GM12892 (cell line): ENCODE results near the gene TRAPPC10.

Experiments
- DNase-seq: peaks from one replicate; pipeline ENCODE4 v3.0.0; 2011; ENCODE audit not compliant: insufficient read length
- FAIRE-seq: peaks from 2 replicates; lab custom pipeline; 2011; peaks lifted over from hg19 to GRCh38; lab: Jason Lieb, UNC
- POLR2A ChIP-seq: IDR thresholded peaks from 2 replicates; pipeline ENCODE4 v1.6.1; 2011; ENCODE audit warnings: low read depth, low read length, control low read depth
- POLR2AphosphoS5 ChIP-seq: IDR thresholded peaks from 2 replicates; pipeline ENCODE4 v1.6.1; 2011; ENCODE audit warnings: low read depth, low read length, control low read depth
- TAF1 ChIP-seq: IDR thresholded peaks from 2 replicates; pipeline ENCODE4 v1.6.1; 2011; ENCODE audit warnings: low read depth, mild to moderate bottlenecking, control low read depth, low read length, borderline replicate concordance

Gene TRAPPC10

DNA sequence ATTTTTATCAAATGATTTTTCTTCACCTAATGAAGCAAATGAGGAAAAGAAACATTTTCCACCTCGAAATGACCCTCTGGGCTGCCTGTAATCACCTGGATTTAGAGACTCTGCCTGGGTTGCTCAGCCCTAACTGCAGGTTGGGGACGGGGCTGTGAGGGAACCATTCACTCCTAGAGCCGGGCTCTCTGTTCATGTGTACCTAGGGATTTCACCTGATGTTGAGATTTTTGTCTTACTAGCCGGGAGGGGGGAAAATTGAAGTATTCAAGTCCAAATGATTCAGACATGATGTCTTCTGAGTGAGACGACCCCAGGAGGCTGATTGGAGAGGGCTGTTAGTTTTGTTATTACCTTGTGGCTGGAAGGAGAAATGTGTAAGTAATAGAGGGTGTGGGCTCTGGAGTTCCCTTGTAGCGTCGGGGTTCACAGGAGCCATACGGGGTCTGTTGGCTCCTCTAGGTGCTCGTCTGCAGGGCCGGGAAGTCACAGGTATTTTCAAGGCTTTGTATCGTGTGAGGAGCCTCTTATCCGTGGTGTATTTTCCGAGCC, 52.8 kb downstream of the TRAPPC10 start:
- FAIRE-seq (no peak), DNase-seq (no peak)
- TF ChIP-seq TAF1 = no peak
- no peak for TF ChIP-seq POLR2AphosphoS5
- TF ChIP-seq POLR2A = no peak

DNA sequence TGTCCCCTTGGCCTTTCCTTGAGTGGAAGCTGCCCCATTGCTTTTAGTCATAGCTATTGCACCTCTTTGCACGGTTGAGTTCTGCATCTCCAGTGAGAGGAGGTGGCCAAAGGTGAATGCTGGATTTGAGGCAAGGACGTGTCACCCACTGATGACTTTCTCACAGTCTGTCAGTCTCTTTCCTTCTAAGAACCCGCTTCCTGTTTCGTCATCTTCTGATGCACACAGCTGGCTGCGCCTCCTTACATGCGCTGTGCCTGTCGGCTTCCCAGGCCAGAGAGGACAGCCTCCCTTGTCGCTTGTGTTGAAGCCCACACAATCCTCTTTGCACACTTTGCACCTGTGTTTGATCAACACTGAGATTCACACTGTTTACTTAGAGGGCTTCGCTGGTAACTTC, 53.3 kb downstream of the TRAPPC10 start:
- TF ChIP-seq TAF1 = no peak
- no peak for TF ChIP-seq POLR2A
- no peak for TF ChIP-seq POLR2AphosphoS5
- FAIRE-seq (no peak), DNase-seq (no peak)

GRCh38 chr21:44066116-44066515, 54.0 kb downstream of the TRAPPC10 start:
- no peak for FAIRE-seq
- TF ChIP-seq TAF1 (no peak), POLR2AphosphoS5 (no peak), POLR2A (no peak)
- no peak for DNase-seq

- TF ChIP-seq POLR2A (no peak), TAF1 (no peak)
- no peak for FAIRE-seq
Observed at GRCh38 chr21:44067011-44067839, 55.1 kb downstream of the TRAPPC10 start.

DNA sequence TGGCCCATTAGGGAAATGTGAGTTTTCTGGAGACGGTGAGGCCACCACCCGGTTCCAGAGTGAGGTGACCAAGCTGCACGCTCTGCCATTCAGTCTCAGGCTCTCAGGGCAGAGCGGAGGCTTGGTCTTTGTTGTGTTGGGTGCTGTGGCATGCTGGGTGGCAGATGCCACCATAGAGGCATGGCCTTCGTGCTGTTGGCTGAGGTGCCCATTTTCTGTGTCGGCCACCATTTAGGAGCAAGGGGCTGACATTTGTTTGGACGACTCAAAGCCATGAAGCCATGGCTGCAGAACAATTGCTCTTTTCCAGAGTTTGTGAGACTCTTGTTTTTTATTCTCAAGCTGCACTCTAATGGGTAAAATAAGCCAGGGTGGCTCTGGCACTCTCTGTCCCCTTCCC, 58.3 kb downstream of the TRAPPC10 start:
- TF ChIP-seq POLR2A = no peak
- no peak for TF ChIP-seq TAF1
- TF ChIP-seq POLR2AphosphoS5 = no peak
- FAIRE-seq = no peak
- no peak for DNase-seq

More at GRCh38 chr21:44067011-44067839, 55.1 kb downstream of the TRAPPC10 start:
- no peak for DNase-seq

- TF ChIP-seq POLR2AphosphoS5 (no peak), POLR2A (no peak), TAF1 (no peak)
- no peak for FAIRE-seq
- DNase-seq = no peak
Observed at GRCh38 chr21:44071359-44072104, 59.4 kb downstream of the TRAPPC10 start.

DNA sequence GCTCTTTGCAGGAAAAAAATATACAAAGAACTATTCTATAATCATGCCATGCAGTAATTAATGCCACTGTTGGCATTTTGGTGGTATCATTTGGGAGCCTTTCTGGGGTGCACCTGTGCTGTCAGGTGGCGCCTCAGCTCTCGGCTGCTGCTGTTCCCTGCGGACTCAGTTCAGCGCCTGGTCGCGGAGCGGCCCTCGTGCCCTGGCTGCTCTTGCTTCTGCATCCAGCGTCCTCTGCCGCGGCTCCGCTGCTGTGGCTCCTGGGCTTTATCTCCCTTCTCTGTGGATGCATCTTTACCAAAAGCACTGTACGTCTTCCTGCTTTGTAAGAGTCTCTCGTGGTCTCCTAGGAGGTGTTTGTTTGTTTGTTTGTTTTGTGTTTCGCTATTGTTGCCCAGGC, 60.0 kb downstream of the TRAPPC10 start:
- no peak for FAIRE-seq
- DNase-seq = no peak

GRCh38 chr21:44074315-44074958, 62.3 kb downstream of the TRAPPC10 start:
- no peak for FAIRE-seq
- TF ChIP-seq POLR2AphosphoS5 (no peak), POLR2A (no peak), TAF1 (no peak)
- DNase-seq = no peak

More for the DNA sequence above, 60.0 kb downstream of the TRAPPC10 start:
- TF ChIP-seq POLR2A (no peak), TAF1 (no peak), POLR2AphosphoS5 (no peak)

DNA sequence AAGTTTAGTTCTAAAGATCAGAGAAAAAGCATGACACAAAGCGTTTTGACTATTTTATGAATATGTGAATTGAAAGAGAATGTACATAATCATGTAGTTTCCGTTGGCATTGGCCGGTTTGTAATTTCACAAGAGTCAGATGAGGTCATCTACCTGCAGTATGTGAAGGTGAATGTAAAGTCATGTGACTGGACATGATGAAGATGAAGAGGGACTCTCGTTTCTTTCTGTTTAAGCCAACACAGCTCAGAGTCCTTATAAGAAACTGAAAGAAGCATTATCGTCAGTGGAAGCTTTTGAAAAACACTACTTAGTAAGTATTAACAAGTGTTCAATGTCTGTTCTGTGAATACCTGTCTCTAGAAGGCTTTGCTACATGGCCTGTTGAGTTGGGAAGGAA, 64.2 kb downstream of the TRAPPC10 start:
- no peak for DNase-seq
- TF ChIP-seq TAF1 (no peak), POLR2A (no peak), POLR2AphosphoS5 (no peak)
- no peak for FAIRE-seq

- no peak for FAIRE-seq
- DNase-seq = no peak
- TF ChIP-seq POLR2AphosphoS5 = no peak
- no peak for TF ChIP-seq POLR2A
- TF ChIP-seq TAF1 = no peak
Observed at GRCh38 chr21:44078411-44078981, 66.4 kb downstream of the TRAPPC10 start.

DNA sequence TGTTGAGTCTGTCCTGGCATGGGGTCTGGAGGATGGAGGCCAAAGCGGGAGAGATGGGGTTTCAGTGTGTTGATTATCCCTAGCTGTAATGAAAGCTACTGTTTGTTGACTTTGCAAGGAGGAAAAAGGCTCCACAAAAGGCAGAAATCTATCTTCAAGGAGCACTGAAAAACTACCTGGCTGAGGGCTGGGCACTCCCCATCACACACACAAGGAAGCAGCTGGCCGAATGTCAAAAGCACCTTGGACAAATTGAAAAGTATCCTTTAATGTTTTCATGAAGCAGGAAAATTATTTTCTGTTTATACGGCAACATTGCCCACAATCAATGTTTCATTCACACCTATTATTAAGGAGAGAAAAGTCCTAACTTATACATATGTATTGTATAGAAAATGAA, 67.3 kb downstream of the TRAPPC10 start:
- FAIRE-seq (no peak), DNase-seq (no peak)
- TF ChIP-seq POLR2AphosphoS5 (no peak), TAF1 (no peak), POLR2A (no peak)

DNA sequence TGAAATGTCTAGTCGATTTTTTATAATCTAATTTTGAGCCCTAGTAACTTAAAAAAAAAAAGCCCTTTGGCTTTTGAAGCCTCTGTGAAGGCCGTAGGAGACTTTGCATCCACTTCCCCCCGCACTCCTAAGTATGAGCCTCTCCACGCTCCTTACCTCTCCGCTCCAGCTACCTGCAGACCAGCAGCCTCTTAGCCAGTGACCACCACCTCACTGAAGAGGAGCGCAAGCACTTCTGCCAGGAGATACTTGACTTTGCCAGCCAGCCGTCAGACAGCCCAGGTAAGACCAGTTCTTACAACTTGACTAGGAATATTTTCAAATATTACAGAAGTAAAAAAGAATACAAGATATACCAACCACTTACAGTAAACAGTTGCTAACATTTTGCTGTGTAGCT, 67.7 kb downstream of the TRAPPC10 start:
- no peak for DNase-seq
- no peak for FAIRE-seq
- TF ChIP-seq TAF1 (no peak), POLR2A (no peak), POLR2AphosphoS5 (no peak)
